GM13976 (cell line): ENCODE data around the gene LITAF.

ENCODE experiments used
- DNase-seq: peaks from one replicate; pipeline ENCODE4 v3.0.0; 2012; ENCODE audit warnings: low spot score
- CTCF ChIP-seq: IDR thresholded peaks from 2 replicates; pipeline ENCODE4 v1.5.1; 2012; ENCODE audit warnings: borderline replicate concordance, mild to moderate bottlenecking; ENCODE audit not compliant: insufficient read depth; ENCODE audit errors: extremely low read depth, missing control alignments, control extremely low read depth
- in situ Hi-C: fragments of 300-500 bp; cut with MboI; formaldehyde crosslinking; loops from one replicate; pipeline ENCODE4 v1.12.0; 2022; ENCODE audit warnings: low sequenced_read_pairs, mixed read lengths, inconsistent platforms; ENCODE audit not compliant: unreplicated experiment

The LITAF gene

DNA sequence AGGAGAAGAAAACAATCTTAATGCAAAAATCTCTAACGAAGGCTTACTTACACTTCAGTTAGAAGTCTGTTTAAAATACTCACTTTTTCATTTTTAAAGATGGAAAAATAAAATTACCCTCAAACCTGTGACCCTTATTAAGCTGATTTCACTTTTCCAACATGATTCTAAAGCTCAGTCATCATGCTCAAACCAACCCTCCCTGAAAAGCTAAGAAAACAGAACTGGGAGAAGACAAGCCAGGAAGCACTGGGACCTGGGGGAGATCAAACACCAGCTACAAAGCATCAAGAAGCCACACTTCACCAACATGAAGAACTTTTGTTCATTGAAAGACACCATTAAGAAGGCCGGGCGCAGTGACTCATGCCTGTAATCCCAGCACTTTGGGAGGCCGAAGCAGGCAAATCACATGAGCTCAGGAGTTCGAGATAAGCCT lies 88.8 kb downstream of the LITAF start:
- DNase-seq: no peak
- TF ChIP-seq CTCF: no peak
- in situ Hi-C loops: no loop called here
